OCI-LY1 (cell line): Measurements from ENCODE around the gene MICU1.
A peak's percentile ranks its signal among the peaks of the same experiment; 100 is the strongest.

Source experiments
- H2AFZ ChIP-seq: fragments of 200-600 bp; sonication (generic), shearing (Covaris generic); 2 replicates; pipeline ENCODE4 v1.6.0; 2014; ENCODE audit warnings: antibody characterized with exemption, mild to moderate bottlenecking, low read length
- H3F3A ChIP-seq: fragments of 200-600 bp; sonication (generic), shearing (Covaris generic); 2 replicates; pipeline ENCODE4 v1.6.0; 2014; ENCODE audit warnings: mild to moderate bottlenecking, antibody characterized with exemption, low read length, moderate library complexity; ENCODE audit not compliant: insufficient read depth
- H3K27ac ChIP-seq: fragments of 200-600 bp; sonication (generic); 2 replicates; pipeline ENCODE4 v1.5.1; 2014; ENCODE audit warnings: low read length, mixed run types, mild to moderate bottlenecking, low read depth; ENCODE audit not compliant: poor library complexity, severe bottlenecking
- H3K27me3 ChIP-seq: fragments of 200-600 bp; sonication (generic); 2 replicates; pipeline ENCODE4 v1.6.0; 2014; ENCODE audit warnings: antibody characterized with exemption, mild to moderate bottlenecking, low read length, moderate library complexity; ENCODE audit not compliant: insufficient read depth
- H3K36me3 ChIP-seq: fragments of 200-600 bp; sonication (generic); 2 replicates; pipeline ENCODE4 v1.6.1; 2014; ENCODE audit warnings: mild to moderate bottlenecking, antibody characterized with exemption, low read length, moderate library complexity, mixed read lengths; ENCODE audit not compliant: insufficient read depth
- H3K4me1 ChIP-seq: fragments of 200-600 bp; sonication (generic); 2 replicates; pipeline ENCODE4 v1.5.1; 2014; ENCODE audit warnings: mild to moderate bottlenecking, low read length, moderate library complexity; ENCODE audit not compliant: insufficient read depth, severe bottlenecking
- H3K4me2 ChIP-seq: fragments of 200-600 bp; sonication (generic), shearing (Covaris generic); 2 replicates; pipeline ENCODE4 v1.6.1; 2014; ENCODE audit warnings: low read length
- H3K4me3 ChIP-seq: fragments of 200-600 bp; sonication (generic); 2 replicates; pipeline ENCODE4 v1.5.1; 2014; ENCODE audit warnings: low read length, low read depth, mild to moderate bottlenecking, mixed read lengths; ENCODE audit not compliant: poor library complexity, severe bottlenecking
- H3K79me2 ChIP-seq: fragments of 200-600 bp; shearing (Covaris generic); 2 replicates; pipeline ENCODE4 v1.6.1; 2016; ENCODE audit warnings: mixed run types, low read length, mixed read lengths; ENCODE audit not compliant: insufficient read depth
- H3K9ac ChIP-seq: fragments of 200-600 bp; sonication (generic), shearing (Covaris generic); 2 replicates; pipeline ENCODE4 v1.6.1; 2014; ENCODE audit warnings: mild to moderate bottlenecking, low read length, mixed read lengths
- H3K9me2 ChIP-seq: fragments of 200-600 bp; sonication (generic), shearing (Covaris generic); 2 replicates; pipeline ENCODE4 v1.6.1; 2014; ENCODE audit warnings: low read depth, mild to moderate bottlenecking, low read length, mixed read lengths
- H3K9me3 ChIP-seq: fragments of 200-600 bp; shearing (Covaris generic); 2 replicates; pipeline ENCODE4 v1.6.1; 2014; ENCODE audit warnings: low read length, mixed read lengths
- H4K20me1 ChIP-seq: fragments of 200-600 bp; sonication (generic), shearing (Covaris generic); 2 replicates; pipeline ENCODE4 v1.6.0; 2016; ENCODE audit warnings: mild to moderate bottlenecking, low read length; ENCODE audit not compliant: insufficient read depth
- CTCF ChIP-seq: fragments of 200-600 bp; sonication (generic), shearing (Covaris generic); IDR thresholded peaks from 2 replicates; pipeline ENCODE4 v1.5.1; 2017; ENCODE audit warnings: mild to moderate bottlenecking, antibody characterized with exemption, low read length, moderate library complexity, mixed read lengths
- EZH2 ChIP-seq: fragments of 200-600 bp; sonication (generic), shearing (Covaris generic); IDR thresholded peaks from 2 replicates; pipeline ENCODE4 v1.8.0; 2017; ENCODE audit warnings: borderline replicate concordance, mixed run types, mild to moderate bottlenecking, antibody characterized with exemption, low read length, moderate library complexity, mixed read lengths

MICU1 gene

GRCh38 chr10:72322030-72322279 is 303.9 kb downstream of the MICU1 start:
- peaks cover 9% of the 10 kb centered on the region for H3F3A ChIP-seq

DNA sequence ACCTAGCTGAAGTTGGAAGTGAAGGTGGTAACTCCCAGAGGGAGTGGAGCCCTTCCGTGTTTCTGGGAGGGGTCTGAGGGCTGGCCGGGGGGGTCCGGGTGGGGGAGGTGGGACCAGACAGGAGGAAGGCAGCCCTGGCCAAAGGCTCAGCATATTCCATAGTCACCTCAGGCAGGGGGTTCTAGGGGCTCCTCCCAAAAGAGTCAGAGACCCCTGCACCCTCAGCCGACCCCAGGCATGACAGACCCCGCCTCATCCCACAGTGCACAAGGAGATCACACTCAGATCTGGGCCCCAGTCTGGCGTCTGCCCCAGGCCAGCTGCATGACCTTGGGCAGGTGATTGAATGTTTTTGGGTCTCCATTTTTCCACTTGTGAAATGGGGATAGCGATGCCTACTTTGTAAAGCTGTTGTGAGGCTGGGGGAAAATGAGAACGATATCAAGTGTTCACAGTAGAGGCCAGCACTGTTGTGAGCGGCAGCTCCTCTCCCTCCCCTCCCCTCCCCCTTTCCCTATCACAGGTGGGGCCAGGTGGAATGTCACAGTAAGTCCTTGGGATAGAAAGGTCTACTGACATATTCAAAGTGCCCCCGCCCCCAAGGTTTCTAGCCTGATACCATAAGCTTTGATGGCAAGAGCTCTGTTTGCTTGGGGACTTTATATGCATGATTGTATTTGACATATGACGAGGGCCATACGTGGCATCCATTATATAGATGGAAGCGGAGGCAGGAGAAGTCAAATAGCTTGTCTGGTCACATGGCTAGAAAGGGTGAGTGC is 304.4 kb downstream of the MICU1 start:
- Histone ChIP-seq H3K79me2 (no peaks in the 10 kb centered on the region), H3F3A (peaks cover 9% of the 10 kb centered on the region), H3K9me3 (no peaks in the 10 kb centered on the region), H3K27ac (peak overlapping the region; percentile 100), H3K4me2 (peak overlapping the region; percentile 66), H3K4me3 (peak overlapping the region; percentile 55), H3K4me1 (peaks cover 74% of the 10 kb centered on the region), H4K20me1 (no peaks in the 10 kb centered on the region), H2AFZ (no peak overlapping the region), H3K36me3 (no peaks in the 10 kb centered on the region), H3K27me3 (no peaks in the 10 kb centered on the region), H3K9me2 (no peaks in the 10 kb centered on the region), H3K9ac (peak overlapping the region; percentile 72)
- TF ChIP-seq CTCF, result no peak
- no peak for TF ChIP-seq EZH2

More at GRCh38 chr10:72322030-72322279, 303.9 kb downstream of the MICU1 start:
- H3K79me2 ChIP-seq, result no peaks in the 10 kb centered on the region
- H3K9ac ChIP-seq, result peak overlapping the region; percentile 72; the same call in 1 of the 2 replicates
- H3K27me3 ChIP-seq, result no peaks in the 10 kb centered on the region
- H3K36me3 ChIP-seq, result no peaks in the 10 kb centered on the region
- no peak overlapping the region for H3K4me3 ChIP-seq
- peak overlapping the region; percentile 66; the same call in 1 of the 2 replicates for H3K4me2 ChIP-seq
- H2AFZ ChIP-seq, result no peak overlapping the region
- no peaks in the 10 kb centered on the region for H3K9me2 ChIP-seq
- peaks cover 68% of the 10 kb centered on the region for H3K4me1 ChIP-seq
- H3K9me3 ChIP-seq, result no peaks in the 10 kb centered on the region
- H3K27ac ChIP-seq, result peak overlapping the region; percentile 100
- no peaks in the 10 kb centered on the region for H4K20me1 ChIP-seq
- TF ChIP-seq EZH2, result no peak

DNA sequence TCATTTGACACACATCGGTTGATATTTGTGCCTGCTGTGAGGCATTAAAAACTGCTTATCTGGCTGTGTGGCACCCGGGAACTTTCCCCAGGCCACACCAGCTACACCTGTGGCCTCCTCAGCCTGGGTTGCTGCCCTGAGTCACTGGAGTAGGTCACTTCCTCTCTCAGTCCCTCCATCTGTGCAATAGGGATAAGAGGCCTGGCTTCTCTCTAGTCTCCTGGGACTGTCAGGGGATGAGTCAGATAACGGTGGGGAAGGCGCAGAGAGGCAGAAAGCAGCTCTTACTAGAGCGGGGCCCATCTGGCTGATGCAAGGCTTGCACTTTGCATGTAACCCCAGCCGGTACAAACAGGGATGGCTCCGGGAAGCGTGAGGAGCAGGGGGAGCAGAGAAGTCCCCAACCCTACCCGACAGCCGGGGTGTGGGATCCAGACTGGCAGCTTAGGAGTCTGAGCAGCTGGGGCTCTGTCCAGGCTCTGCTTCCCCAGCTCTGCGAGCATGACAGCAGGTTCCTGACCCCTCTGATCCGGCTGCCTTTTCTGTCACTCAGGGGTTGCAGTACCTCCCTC is 305.1 kb downstream of the MICU1 start:
- no peaks in the 10 kb centered on the region for H3K36me3 ChIP-seq
- no peak for TF ChIP-seq CTCF
- TF ChIP-seq EZH2, result no peak
- H3K4me2 ChIP-seq, result peak overlapping the region; percentile 66
- peak overlapping the region; percentile 100 for H3K27ac ChIP-seq
- no peaks in the 10 kb centered on the region for H3K27me3 ChIP-seq
- H3K79me2 ChIP-seq, result no peaks in the 10 kb centered on the region
- no peaks in the 10 kb centered on the region for H4K20me1 ChIP-seq
- H3K9ac ChIP-seq, result peak overlapping the region; percentile 72
- H3K9me3 ChIP-seq, result no peaks in the 10 kb centered on the region
- peaks cover 80% of the 10 kb centered on the region for H3K4me1 ChIP-seq
- no peaks in the 10 kb centered on the region for H3K9me2 ChIP-seq
- peaks cover 9% of the 10 kb centered on the region for H3F3A ChIP-seq
- peak overlapping the region; percentile 55 for H3K4me3 ChIP-seq
- no peak overlapping the region for H2AFZ ChIP-seq
